Effector CD4-positive, alpha-beta T cell (primary cell): ENCODE measurements around the gene ASPSCR1.
A peak's percentile ranks its signal among the peaks of the same experiment; 100 is the strongest.

Source experiments
- DNase-seq: peaks from one replicate; pipeline ENCODE4 v3.0.0-alpha.2; 2020

Gene ASPSCR1

DNA sequence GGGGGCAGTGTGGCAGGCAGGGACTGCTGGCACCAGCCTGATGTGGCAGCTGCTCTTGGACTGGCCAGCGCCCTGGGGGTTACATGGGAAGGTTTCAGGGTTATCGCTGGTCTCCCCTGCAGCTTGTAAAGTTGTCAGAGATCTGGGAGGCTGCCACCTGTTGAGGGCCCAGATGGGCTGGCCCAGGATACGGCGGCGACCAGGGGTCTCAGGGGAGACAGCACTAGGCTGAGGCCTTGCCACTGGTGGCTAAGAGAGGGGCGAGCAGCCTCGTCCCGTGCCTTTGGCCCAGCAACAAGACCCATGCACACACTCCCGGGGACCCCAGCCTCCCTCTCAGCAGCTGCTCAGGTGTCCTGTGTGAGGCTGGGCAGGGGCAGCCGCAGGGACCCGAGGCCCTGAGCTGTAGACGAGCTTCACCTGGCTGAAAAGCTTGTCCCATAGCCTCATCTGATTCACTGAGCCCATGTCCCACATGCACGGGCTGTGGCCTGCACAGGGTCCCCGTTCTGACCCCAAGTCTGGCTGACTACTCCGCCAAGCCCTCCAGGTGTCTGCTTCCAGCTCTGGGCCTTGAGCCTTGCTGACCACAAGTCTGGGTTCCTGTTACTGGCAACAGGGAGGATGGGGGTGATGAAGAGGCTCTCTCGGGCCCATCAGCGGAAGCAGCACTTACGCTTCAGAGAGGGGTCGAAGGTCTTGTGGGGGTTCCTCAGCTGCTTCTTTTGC, 82.0 kb downstream of the ASPSCR1 start:
- no peak for DNase-seq

DNA sequence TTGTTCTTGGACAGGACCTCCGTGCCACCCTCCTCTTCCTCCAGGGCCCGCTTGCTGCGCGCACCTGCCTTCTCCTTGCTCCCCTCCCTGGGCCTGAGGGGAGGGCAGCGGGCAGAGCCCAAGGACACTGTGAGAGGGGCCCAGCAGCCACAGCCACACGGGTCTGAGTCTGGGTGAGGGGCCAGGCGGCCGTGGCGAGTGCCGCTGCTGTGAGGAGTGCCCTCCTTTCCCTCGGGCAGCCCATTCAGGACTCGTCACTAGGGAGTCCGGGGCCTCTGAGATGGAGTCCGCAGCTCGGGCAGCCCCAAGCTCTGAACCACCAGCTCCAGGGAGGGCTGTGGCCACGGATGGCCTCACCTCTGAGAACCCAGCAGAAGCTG, 82.6 kb downstream of the ASPSCR1 start:
- no peak for DNase-seq

DNA sequence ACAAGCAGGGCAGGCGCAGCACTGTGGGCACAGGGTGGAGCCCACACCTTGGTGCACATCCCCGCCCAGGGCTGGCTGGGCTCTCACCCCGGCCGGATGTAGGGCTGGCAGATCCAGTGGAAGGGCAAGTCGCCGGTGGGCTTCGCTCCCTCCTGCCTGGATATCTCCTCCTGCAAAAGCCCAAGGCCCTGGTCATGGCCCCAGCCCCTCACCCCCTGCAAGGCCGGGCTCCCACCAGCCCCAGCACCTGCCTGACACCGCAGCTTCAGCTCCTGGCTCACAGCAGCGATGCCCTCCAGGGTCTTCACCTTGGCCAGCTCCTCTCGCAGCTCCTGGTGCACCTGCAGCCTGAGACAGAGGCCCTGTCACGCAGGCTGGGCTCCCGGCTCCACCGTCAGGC, 83.2 kb downstream of the ASPSCR1 start:
- DNase-seq, result no peak

DNA sequence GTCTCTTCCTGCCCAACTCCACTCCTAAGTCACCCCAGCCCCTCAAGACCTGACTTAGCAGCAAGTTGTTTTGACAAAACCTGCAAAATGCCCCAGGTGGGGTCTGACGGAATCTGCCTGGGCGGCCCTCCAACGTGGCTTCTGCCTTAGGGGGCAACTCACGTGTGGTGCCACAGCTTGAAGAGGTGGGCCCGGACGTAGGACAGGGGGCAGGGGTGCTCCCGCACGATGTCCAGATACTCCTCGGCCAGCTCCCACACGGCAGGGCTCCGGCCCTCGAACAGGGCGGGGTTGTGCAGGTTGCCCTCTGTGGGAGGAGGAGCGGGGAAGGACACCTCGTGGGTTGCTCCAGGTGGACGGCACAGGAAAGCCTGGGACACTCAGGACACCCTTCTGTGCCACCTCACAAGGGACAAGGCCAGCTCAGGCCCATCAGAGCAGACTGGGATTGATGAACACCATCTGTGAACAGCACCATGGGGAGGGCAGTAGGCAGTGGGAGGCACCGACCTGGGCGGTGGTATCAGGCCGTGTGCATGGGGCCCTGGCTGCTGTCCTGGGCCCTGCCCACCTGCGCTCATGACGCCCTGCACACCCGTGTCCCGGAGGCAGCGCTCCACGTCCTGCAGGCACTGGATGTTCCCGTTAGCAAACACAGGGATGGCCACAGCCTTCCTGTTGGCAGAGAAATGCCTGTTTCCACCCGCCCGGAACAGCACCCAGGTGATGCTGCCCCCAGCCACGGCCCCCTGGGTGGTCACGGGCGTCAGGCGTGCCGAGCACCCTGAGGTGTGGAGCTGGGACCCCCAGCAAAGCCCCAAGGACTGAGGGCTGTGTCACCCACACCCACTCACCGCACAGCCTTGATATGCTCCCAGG, 83.9 kb downstream of the ASPSCR1 start:
- DNase-seq, result no peak

DNA sequence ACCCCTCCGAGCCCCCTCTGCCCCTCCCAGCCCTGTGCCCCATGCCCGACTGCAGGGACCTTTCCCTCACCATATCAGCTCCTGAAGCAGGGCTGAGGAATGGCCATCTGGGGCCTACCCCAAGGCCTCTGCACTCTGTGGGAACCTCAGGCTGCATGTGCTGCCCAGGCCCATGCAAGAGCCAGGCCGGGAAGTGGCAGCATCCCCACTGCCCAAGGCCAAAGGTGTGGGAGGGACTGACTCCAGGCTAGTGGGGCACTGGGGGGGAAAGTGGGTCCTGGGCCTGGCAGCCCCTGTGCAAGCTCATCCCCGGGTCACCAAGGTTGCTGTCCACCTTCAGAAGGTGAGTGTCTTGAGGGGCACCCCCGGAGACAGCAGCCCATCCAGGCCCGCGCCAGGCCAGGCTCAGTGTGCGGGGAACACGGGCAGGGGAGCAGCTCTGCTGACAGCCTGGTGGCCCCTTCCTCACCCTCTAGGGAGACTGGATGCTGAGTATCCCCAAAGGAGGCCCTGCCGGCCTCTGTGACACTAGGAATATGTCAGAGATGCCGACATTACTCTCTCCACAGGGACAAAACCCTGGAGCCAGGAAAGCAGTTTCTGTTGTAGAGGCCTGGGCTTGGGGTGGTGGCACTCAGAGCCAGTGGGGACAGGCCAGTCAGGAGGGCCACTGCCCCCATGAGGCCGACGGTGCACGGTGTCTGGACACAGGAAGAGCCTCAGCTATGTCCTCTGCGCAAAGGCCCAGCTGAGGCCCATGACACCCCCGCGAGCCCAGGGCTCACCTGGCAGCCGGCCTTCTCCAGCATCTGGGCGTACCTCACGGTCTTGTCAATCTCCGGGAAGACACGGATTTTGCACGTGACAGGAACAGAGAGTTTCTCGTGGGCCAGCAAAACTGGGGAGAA, 84.9 kb downstream of the ASPSCR1 start:
- no peak for DNase-seq

DNA sequence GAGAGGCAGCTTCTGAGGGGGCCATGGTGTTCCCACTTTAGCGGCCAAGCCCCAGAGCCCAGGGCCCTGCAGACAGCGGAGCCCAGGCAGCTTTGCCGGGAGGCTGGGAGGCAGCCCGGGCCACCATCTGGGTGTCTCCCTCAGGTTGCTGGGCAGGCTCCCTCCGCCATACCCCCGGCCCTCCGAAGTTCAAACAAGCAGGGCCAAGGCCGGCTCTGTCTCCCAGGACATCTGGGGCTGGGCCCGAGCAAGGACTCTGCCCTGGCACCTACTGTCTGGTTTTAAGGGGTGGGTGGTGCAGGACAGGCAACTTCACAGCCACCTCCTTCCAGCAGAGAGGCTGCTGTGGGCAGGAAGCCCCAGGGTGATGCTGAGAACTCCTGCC, 85.5 kb downstream of the ASPSCR1 start:
- no peak for DNase-seq

DNA sequence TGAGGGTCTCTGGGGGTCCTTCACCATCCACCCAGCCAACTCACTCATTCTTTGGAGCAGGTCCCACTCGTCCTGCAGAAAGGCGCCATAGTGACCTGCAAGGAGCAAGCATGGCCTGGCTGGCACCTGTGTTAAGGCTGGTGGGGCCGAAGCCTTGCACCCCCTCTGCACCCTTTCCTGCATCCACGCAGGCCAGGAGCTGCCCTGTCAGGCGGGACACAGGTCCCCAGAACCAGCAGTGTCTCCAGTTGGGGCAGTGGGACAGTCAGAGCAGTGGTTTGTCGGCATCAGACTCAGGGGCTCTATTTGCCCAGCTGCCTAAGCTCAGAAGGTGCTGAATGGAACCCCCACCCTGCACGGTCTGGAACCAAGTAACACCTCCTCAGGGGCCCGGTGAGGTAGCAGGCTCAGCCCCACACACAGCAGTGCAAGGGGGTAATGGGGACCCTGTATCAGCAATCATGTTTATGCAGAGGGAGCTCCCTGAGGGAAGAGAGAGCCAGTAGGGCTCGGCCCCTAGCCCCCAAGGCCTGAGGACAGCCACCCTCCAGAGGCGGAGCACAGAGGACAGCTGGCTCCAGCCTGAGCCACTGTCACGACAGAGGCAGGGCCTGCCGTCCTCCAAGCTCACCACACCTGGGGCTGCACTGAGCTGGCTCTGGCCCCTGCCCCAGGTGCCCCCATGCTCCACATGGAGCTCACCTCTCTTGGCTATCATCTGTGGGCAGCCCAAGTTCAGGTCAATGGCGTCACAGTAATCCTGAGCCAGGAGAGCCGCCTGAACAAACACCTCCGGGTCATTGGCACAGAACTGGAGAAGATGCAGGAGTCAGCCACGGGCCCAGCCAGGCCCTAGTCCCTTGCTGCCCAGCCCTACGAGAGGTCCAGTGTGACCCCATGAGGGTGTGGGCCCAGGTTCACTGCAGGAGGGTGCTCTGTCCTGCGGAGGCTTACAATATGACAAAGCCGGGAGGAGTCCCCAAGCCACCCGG, 86.3 kb downstream of the ASPSCR1 start:
- DNase-seq, result no peak

DNA sequence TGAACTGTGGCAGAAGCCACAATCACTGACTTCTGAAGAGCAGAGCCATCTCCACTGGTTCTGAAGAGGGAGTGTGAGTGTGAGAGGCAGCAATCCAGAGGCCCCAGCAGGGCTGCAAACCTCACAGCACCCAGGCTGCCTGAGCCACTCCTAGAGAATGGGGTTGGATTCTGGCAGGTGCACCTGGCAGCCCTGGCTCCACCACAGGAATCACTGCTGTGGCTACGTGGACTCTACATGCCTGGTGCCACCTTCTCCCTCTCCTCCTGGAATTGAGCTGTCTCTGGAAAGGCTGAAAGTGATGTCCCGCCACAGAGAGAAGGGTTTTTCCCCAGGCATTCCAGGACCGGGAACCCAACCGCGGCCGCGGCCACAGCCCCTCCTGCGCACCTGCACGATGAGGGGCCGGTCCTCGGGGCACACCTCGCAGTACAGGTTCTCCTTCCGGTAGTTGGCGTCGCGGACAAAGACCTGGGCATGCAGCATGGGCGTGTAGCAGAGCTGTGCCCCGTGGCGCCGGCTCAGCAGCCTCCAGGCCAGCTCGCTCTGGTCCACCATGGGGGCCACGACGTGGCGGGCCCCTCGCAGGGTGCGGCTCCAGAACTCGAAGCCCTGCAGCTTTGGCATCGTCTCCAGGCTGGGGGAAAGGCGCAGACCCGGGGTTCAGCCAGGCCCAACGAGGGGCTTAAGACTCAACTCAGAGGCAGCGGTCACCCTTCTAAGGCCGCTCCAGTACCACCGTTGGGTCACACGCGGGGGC, 87.2 kb downstream of the ASPSCR1 start:
- DNase-seq, result no peak

DNA sequence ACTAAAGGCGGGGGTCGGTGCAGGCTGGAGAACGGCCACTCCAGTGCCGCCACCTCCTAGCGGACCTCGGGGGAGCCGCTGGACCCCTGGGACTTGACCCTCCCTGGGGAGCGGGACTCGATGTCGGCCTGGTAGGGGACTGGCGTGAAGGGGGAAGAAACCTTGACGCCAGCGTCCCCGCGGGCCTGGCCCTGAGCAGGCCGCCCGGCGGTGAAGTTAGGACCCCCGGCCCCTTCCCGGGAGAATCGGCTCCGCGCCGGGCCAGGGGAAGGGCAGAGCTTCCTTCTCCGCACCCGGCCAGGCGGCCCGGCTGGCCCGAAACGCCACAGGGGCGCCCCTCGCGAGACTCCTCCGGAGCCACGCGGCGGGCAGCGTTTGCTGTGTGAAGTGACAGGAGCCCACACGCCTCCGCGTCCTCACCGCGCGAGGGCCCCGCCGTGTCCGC, 87.8 kb downstream of the ASPSCR1 start:
- no peak for DNase-seq

DNA sequence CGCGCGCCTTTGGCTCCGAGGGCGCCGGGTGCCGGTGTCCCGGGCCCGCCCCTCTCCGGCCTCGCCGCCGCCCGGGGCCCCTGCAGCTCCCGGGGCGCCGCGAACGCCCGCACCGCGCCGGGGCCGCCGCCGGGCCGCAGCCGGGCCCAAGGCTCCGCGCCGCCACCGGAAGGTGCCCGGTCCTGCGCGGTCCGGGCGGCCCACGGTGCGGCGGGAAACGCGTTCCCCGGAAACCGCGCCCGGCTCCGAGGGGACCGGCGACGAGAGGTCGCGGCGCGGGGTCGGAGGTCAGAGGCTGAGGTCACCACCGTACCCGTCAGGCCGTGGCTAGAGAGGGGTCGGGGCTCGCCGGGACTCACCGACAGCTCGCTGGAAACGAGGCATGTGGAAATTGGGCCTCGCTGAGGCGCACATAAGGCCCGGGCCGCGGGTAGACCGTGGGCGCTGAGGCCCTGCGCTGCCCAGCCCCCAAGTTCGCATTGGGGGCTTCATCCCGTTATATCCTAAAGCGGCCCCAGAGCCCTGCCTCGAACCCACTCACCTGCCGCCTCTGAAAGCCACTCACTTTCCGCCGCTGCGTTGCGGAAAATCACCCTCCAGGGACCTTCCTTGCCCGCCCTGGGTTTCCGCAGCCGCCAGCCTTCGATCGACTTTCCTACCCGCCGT, 88.3 kb downstream of the ASPSCR1 start, which contains the start of gene DUS1L:
Gene DUS1L (minus strand): TSS at position 167 of the 666 bp plus-strand sequence. CDS start 745 bp downstream, outside the sequence.
- peak; percentile 60 for DNase-seq
